Motor neuron (in vitro differentiated cells): Measurements from ENCODE around the gene U2AF1. TPM values are rescaled to one million over a fixed set of nuclear protein-coding genes. Genes with fewer than 3 reads are reported as not detected.
"Not testable (repeated sequence)": the region's sequence is repeated elsewhere in the genome, so short reads cannot be mapped to it uniquely, and the experiment has no call there.

ENCODE experiments used
- ATAC-seq, 8 experiments: fragments of 200-7000 bp; cut with Tn5 transposase; replicated peaks in 6 of 8; 2 replicates each; pipeline ENCODE4 v1.8.0; 2021; ENCODE audit warnings: mild to moderate bottlenecking in 8 of 8, moderate library complexity in 8 of 8
- H3K27ac ChIP-seq, 2 donors: fragments of 250-450 bp; sonication (Bioruptor Pico); 2 replicates each; pipeline ENCODE4 v1.9.0; 2021; ENCODE audit warnings: antibody characterized with exemption in 2 of 2, mild to moderate bottlenecking in 2 of 2, moderate library complexity in 1 of 2
- H3K4me1 ChIP-seq, 2 donors: fragments of 250-450 bp; sonication (Bioruptor Pico); replicated peaks in 1 of 2; 2 replicates each; pipeline ENCODE4 v1.6.1; 2021; ENCODE audit warnings: antibody characterized with exemption in 2 of 2, mild to moderate bottlenecking in 2 of 2, moderate library complexity in 1 of 2
- H3K4me3 ChIP-seq, 5 donors: fragments of 250-450 bp; sonication (Bioruptor Pico); 2 replicates each; pipeline ENCODE4 v1.9.0; 2021; ENCODE audit warnings: antibody characterized with exemption in 5 of 5, mild to moderate bottlenecking in 5 of 5, moderate library complexity in 4 of 5
- WGBS, 10 experiments: fragments of 450-650 bp; shearing (Covaris generic); methylation state at CpG; one replicate each; pipeline ENCODE4 v1.0.0; 2022; 5-methylcytosine and 5-hydroxymethylcytosine counted together
- in situ Hi-C, 9 experiments: fragments of 400-800 bp; cut with MboI; loops; one replicate each; pipeline ENCODE4 v1.15.0; 2021; ENCODE audit warnings: low sequenced_read_pairs in 9 of 9, low pct_unique_long_range_greater_than_20kb in 2 of 9; ENCODE audit not compliant: unreplicated experiment in 9 of 9
- total RNA-seq, 8 experiments: library from RNA; unstranded; fragments of 300-600 nt; gene quantifications; 2 replicates each; pipeline versions ENCODE4 v1.2.3 to v1.2.4, GENCODE V29; 2022

The U2AF1 gene
- total RNA-seq, 8 experiments from 2014 or later = 8.5 to 80.5 (median 32.3) TPM

DNA sequence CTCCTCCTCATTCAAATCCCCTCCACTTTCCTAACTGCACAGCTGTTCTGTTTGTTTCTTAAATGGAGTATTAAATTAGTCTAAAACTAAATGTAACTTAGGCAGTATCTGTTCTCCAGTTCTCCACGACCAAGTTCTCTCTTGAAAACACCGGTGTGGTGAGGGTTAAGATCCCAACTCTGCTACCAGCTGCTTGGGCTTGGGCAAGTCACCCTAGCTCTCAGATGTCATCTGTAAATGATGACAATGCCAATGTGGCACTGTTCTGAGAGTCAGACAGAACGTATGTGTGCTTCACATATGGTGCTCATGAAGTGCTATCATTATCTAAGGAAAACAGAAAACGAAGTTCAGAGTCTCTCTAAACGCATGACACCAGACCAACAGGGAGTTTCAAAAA, 2.7 kb downstream of the U2AF1 start:
- ATAC-seq, H3K27ac ChIP-seq, in situ Hi-C loops, H3K4me1 ChIP-seq, H3K4me3 ChIP-seq: not testable (repeated sequence)
- WGBS, 10 experiments = no CpG with 5 or more reads among the region's 5 CpGs

- ATAC-seq = peak in 1 of 8 experiments; percentile 53
- in situ Hi-C loops, H3K4me1 ChIP-seq, H3K27ac ChIP-seq, H3K4me3 ChIP-seq: not testable (repeated sequence)
- WGBS, 10 experiments = no CpG with 5 or more reads among the region's 4 CpGs
Measured at GRCh38 chr21:43102281-43102680, 5.1 kb downstream of the U2AF1 start.

DNA sequence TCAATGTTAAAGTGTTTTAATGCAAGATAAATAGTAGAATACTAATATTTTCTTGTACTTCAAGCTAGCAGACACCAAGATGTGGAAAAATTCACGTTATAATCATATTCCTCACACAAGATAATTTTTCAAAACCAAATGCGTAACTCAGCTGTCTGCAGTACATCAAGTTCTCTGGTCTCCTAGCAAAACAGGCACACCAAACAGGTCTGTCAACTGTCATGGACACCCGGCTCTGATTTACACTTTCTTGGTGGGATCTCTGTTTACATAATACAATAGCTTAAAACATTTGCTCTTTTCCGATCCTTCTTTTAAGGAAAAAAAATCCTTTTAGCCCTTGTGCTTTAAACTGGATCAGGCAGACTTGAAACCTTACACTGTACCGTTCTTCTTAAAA, 5.7 kb downstream of the U2AF1 start:
- in situ Hi-C loops, ATAC-seq, H3K4me1 ChIP-seq, H3K27ac ChIP-seq, H3K4me3 ChIP-seq: not testable (repeated sequence)
- no CpG with 5 or more reads among the region's 5 CpGs for WGBS, 10 experiments

GRCh38 chr21:43101000-43101399, 6.4 kb downstream of the U2AF1 start:
- ATAC-seq, H3K4me3 ChIP-seq, H3K27ac ChIP-seq, H3K4me1 ChIP-seq, in situ Hi-C loops: not testable (repeated sequence)
- no CpG with 5 or more reads among the region's 7 CpGs for WGBS, 10 experiments

DNA sequence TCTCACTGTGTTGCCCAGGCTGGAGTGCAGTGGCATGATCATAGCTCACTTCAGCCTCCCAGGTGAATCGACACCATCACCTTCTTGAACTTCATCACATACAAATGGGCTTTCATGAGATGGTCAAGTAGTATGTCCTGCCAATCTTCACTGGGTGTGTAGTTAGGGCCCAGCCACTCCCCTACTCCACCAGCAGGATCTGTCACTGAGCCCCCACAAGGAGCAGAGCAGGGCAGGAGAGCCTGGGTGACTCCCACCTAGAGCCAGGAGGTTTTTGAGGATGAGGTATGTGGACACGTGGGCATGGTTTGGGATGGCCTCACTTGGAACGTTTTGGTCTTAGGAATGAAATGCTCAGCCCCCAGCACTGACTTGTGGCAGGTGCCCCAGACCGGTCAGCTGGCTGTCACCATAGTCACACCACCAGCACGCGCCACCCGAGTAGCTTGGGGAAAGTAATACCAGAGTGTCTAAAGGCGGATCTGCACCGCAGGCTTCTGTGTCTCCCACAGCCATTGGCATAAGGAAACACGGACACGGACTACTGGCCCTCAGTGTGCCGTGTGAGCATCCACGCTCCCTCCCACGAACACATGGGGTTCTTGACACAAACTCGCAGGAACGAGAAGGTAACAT, 15.3 kb downstream of the U2AF1 start:
- no CpG with 5 or more reads among the region's 16 CpGs for WGBS, 10 experiments
- H3K27ac ChIP-seq, H3K4me1 ChIP-seq, H3K4me3 ChIP-seq, in situ Hi-C loops: not testable (repeated sequence)
- peak in 6 of 8 experiments; percentile 17 to 46 (median 28) for ATAC-seq

- in situ Hi-C loops, ATAC-seq: not testable (repeated sequence)
- WGBS, 10 experiments = no CpG with 5 or more reads among the region's 3 CpGs
Measured at GRCh38 chr21:43090947-43091346, 16.4 kb downstream of the U2AF1 start.

DNA sequence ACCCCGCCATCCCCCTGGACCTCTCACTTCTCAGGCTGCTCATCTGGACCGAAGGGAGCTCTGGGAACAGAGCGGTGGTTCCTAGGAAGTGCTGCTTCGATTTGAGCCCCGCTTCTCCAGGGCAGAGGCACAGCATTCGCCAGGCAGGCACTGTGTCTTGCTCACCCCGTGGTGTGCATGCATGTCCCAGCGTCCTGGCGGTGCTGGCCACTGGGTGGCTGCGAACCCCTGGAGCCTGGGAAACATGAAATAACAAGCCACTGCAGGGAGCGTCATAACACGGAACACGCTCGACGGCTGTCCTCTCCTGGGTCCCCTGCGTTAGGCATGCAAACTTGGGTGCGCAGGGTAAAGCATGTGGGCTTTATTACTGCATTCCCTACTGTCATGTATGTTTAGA, 17.9 kb downstream of the U2AF1 start:
- H3K4me3 ChIP-seq, H3K27ac ChIP-seq, ATAC-seq, in situ Hi-C loops, H3K4me1 ChIP-seq: not testable (repeated sequence)
- no CpG with 5 or more reads among the region's 17 CpGs for WGBS, 10 experiments

More at GRCh38 chr21:43090947-43091346, 16.4 kb downstream of the U2AF1 start:
- not testable (repeated sequence) for H3K4me3 ChIP-seq, H3K4me1 ChIP-seq, H3K27ac ChIP-seq

DNA sequence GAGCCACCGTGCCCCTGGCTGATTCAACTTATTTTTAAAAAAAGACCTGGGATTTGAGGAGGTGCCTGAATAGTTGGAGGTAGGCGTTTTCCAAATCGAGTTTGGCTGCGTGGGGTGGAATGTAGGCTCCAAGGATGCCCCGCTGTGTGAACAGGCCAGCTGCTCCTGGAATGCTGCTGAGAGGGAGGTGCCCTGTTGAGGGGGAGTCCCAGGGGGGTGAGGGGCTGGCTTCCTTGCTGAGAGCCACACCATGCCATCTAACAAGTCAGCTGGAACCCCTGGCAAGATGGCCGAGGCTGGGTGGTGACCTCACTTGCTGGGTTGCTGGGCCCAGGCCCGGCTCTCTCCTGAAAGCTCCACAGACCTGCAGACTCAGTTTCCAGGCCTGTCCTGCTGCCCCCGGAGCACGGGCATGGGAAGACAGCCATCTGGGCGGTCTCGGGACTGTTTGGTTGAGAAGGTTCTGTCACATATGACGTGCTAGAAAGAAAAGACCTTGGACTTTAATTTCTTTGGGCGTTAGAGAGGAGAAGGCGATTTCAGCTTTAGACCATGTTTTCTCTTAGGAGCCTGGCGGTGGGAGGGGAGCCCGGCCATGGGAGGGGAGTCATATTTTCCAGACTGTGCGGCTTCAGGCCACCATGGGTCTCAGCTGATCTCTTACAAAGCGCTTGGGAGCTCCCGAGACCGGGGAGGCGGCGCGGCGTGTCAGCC, 24.6 kb downstream of the U2AF1 start:
- not testable (repeated sequence) for H3K4me1 ChIP-seq

GRCh38 chr21:43076643-43077042, 30.7 kb downstream of the U2AF1 start:
- H3K4me1 ChIP-seq, H3K4me3 ChIP-seq, in situ Hi-C loops, H3K27ac ChIP-seq: not testable (repeated sequence)
- no CpG with 5 or more reads among the region's 28 CpGs for WGBS, 10 experiments
- ATAC-seq = peak in 7 of 8 experiments; percentile 26 to 84 (median 80)

More for the DNA sequence above, 24.6 kb downstream of the U2AF1 start:
- ATAC-seq, H3K27ac ChIP-seq, H3K4me3 ChIP-seq, in situ Hi-C loops: not testable (repeated sequence)
- no CpG with 5 or more reads among the region's 24 CpGs for WGBS, 10 experiments

- peak; percentile 37 to 63 (median 51) for ATAC-seq
Measured at GRCh38 chr21:43076023-43076637, 31.2 kb downstream of the U2AF1 start.

GRCh38 chr21:43075170-43076022, 32.0 kb downstream of the U2AF1 start, which contains the start of gene CBS:
Gene CBS, minus strand, starts transcription at chr21:43075835. Its CDS starts 3,642 bp downstream, at chr21:43072193.
- no CpG with 5 or more reads among the region's 84 CpGs for WGBS, 10 experiments
- ATAC-seq = peak; percentile 38 to 65 (median 56)
- H3K4me3 ChIP-seq, H3K4me1 ChIP-seq, H3K27ac ChIP-seq, in situ Hi-C loops: not testable (repeated sequence)

More at GRCh38 chr21:43076023-43076637, 31.2 kb downstream of the U2AF1 start:
- WGBS, 10 experiments = no CpG with 5 or more reads among the region's 77 CpGs
- H3K4me3 ChIP-seq, H3K4me1 ChIP-seq, in situ Hi-C loops, H3K27ac ChIP-seq: not testable (repeated sequence)

GRCh38 chr21:43074401-43075169, 32.8 kb downstream of the U2AF1 start:
- H3K27ac ChIP-seq, H3K4me3 ChIP-seq, in situ Hi-C loops, H3K4me1 ChIP-seq: not testable (repeated sequence)
- no CpG with 5 or more reads among the region's 74 CpGs for WGBS, 10 experiments
- ATAC-seq = peak in 1 of 8 experiments; percentile 40
